SK-MEL-5 (cell line): ENCODE measurements around the gene PCSK2. TPM values are rescaled to one million over a fixed set of nuclear protein-coding genes. Genes with fewer than 3 reads are reported as not detected.

Experiments used
- DNase-seq: peaks from one replicate; pipeline ENCODE4 v3.0.0-alpha.2; 2016; ENCODE audit warnings: low read depth, low spot score
- in situ Hi-C: cut with HindIII; loops from 2 replicates; pipeline ENCODE4 v1.10.0; 2016; ENCODE audit warnings: low sequenced_read_pairs, high pct_unique_total_duplicates, low pct_unique_long_range_greater_than_20kb
- total RNA-seq: library from RNA; depleted of rRNA; stranded (reverse); fragments of >200 nt; shearing (Covaris generic); gene quantifications from 2 replicates; pipeline ENCODE4 v1.2.3, GENCODE V29; 2014

PCSK2 gene
- total RNA-seq, 1 experiment from 2014 or later: 0.63 TPM

GRCh38 chr20:17448071-17448470 lies 221.2 kb downstream of the PCSK2 start:
- in situ Hi-C loops: loop anchor here (25.0 kb wide), 1 partner anchor 636 kb away; no protein-coding TSS in a partner anchor
- DNase-seq: no peak

GRCh38 chr20:17449031-17449430 lies 222.2 kb downstream of the PCSK2 start:
- in situ Hi-C loops: loop anchor here (25.0 kb wide), 1 partner anchor 637 kb away; no protein-coding TSS in a partner anchor
- DNase-seq: no peak

- in situ Hi-C loops: no loop called here
- DNase-seq: no peak
Observed at GRCh38 chr20:17452441-17452840, 225.6 kb downstream of the PCSK2 start.

- in situ Hi-C loops: no loop called here
- DNase-seq: no peak
Observed at GRCh38 chr20:17453592-17453991, 226.8 kb downstream of the PCSK2 start.

- DNase-seq: no peak
- in situ Hi-C loops: no loop called here
Observed at GRCh38 chr20:17456279-17456678, 229.4 kb downstream of the PCSK2 start.

GRCh38 chr20:17457079-17457478 lies 230.2 kb downstream of the PCSK2 start:
- in situ Hi-C loops: no loop called here
- no peak for DNase-seq

GRCh38 chr20:17457588-17458190 lies 230.8 kb downstream of the PCSK2 start:
- in situ Hi-C loops: no loop called here
- no peak for DNase-seq

GRCh38 chr20:17460119-17460518 lies 233.3 kb downstream of the PCSK2 start:
- in situ Hi-C loops: no loop called here
- DNase-seq: peak; percentile 27

- in situ Hi-C loops: no loop called here
- no peak for DNase-seq
Observed at GRCh38 chr20:17461941-17462340, 235.1 kb downstream of the PCSK2 start.

- in situ Hi-C loops: no loop called here
- no peak for DNase-seq
Observed at GRCh38 chr20:17463711-17464110, 236.9 kb downstream of the PCSK2 start.

GRCh38 chr20:17465236-17465635 lies 238.4 kb downstream of the PCSK2 start:
- in situ Hi-C loops: no loop called here
- DNase-seq: no peak

- DNase-seq: no peak
- in situ Hi-C loops: no loop called here
Observed at GRCh38 chr20:17466641-17467040, 239.8 kb downstream of the PCSK2 start.

GRCh38 chr20:17467120-17467655 lies 240.3 kb downstream of the PCSK2 start:
- no peak for DNase-seq
- in situ Hi-C loops: no loop called here

GRCh38 chr20:17468073-17468840 lies 241.4 kb downstream of the PCSK2 start:
- DNase-seq: no peak
- in situ Hi-C loops: no loop called here

GRCh38 chr20:17469246-17470030 lies 242.6 kb downstream of the PCSK2 start:
- in situ Hi-C loops: no loop called here
- DNase-seq: no peak

GRCh38 chr20:17470521-17470920 lies 243.7 kb downstream of the PCSK2 start:
- no peak for DNase-seq
- in situ Hi-C loops: no loop called here

- in situ Hi-C loops: no loop called here
- DNase-seq: no peak
Observed at GRCh38 chr20:17470973-17471372, 244.1 kb downstream of the PCSK2 start.

GRCh38 chr20:17471606-17472187 lies 244.9 kb downstream of the PCSK2 start:
- in situ Hi-C loops: no loop called here

More at GRCh38 chr20:17471606-17472187, 244.9 kb downstream of the PCSK2 start:
- no peak for DNase-seq
